ENCODE measurements around the gene MYPOP. TPM values are rescaled to one million over a fixed set of nuclear protein-coding genes. Genes with fewer than 3 reads are reported as not detected.
A peak's percentile ranks its signal among the peaks of the same experiment; 100 is the strongest.

Gene MYPOP
- total and polyA plus RNA-seq, 9 of the 15 experiments (the other 6 are each of a cell fraction or from before 2014, with no cell fraction given) = 0.32 to 7.6 (median 1.6) TPM

GRCh38 chr19:45890877-45891276 is 11.5 kb downstream of the MYPOP start (continued):
- TF ChIP-seq ZNF274 (IDR thresholded peaks at IDR 0.05; ENCODE audit: borderline replicate concordance, low read depth, low read length) (no peak), RAD51 (IDR thresholded peaks at IDR 0.05; ENCODE audit: borderline replicate concordance, low read depth) (no peak)

GRCh38 chr19:45889210-45889885 is 13.1 kb downstream of the MYPOP start:
- ChIA-PET POLR2A (interaction anchor here (0.5 to 1.1 kb wide), 2 partner anchors 11 to 87 kb away, joined by 3 to 4 read pairs; no protein-coding TSS in a partner anchor), CTCF (ENCODE audit: low intra/inter-chr PET ratio) (no interaction called here)
- Histone ChIP-seq H3K9me1 (ENCODE audit: control insufficient read depth, insufficient read depth, low read length) (no peaks in the 10 kb centered on the region), H2AFZ (ENCODE audit: low read depth, low read length) (peak overlapping the region; percentile 25; the same call in 1 of the 2 replicates), H3K79me2 (ENCODE audit: control insufficient read depth, insufficient read depth, low read length) (peaks cover 14% of the 10 kb centered on the region), H3K9ac (ENCODE audit: insufficient read depth in 1 of 2, low read depth in 2 of 2, low read length in 2 of 2) (peak overlapping the region; percentile 27 to 45; a peak in 2 of 4 replicates), H3K27ac (ENCODE audit: extremely low read depth, low read depth, low read length) (peak overlapping the region; percentile 66), H3K9me3 (replicated peaks; ENCODE audit: control insufficient read depth, insufficient read depth, low read depth, low read length) (no peaks in the 10 kb centered on the region), H3K36me3 (ENCODE audit: control insufficient read depth, insufficient read depth, low read length) (peaks cover 6% of the 10 kb centered on the region; the same call in 1 of the 3 replicates), H3K4me2 (ENCODE audit: insufficient read depth, low read length) (peak overlapping the region; percentile 12; the same call in 1 of the 2 replicates), H3K4me3 (no peak overlapping the region), H3K4me1 (replicated peaks in 1 of 2; ENCODE audit: control insufficient read depth in 2 of 2, insufficient read depth in 2 of 2, low read length in 2 of 2) (peaks cover 20 to 38% of the 10 kb centered on the region in 2 experiments; a peak in 4 of 5 replicates), H3K27me3 (ENCODE audit: control insufficient read depth in 2 of 2, insufficient read depth in 2 of 2, low read length in 2 of 2) (no peaks in the 10 kb centered on the region), H4K20me1 (replicated peaks; ENCODE audit: control insufficient read depth, insufficient read depth, low read length) (no peaks in the 10 kb centered on the region)
- 0 out of 3 replicates have a peak, but pooled peaks have one; percentile 1 for ATAC-seq
- peak; percentile 83 for FAIRE-seq
- intact Hi-C loops (cut with micrococcal nuclease) = no loop called here
- DNase-seq (ENCODE audit: extremely low read depth in 1 of 4, low spot score in 3 of 4) = peak in 2 of 4 experiments; percentile 62 to 76
- WGBS (ENCODE audit: insufficient coverage, low coverage, missing lambda C conversion rate) = 11% methylated on average over 6 of the region's 6 CpGs
- in situ Hi-C loops (cut with MboI) = no loop called here
- no TSS peak for BruUV-seq (replicated peaks)
- TF ChIP-seq THRAP3 (IDR thresholded peaks at IDR 0.05; ENCODE audit: borderline replicate concordance) (no peak), BCLAF1 (IDR thresholded peaks at IDR 0.05; ENCODE audit: borderline replicate concordance in 1 of 2, control insufficient read depth in 1 of 2, low read depth in 2 of 2, low read length in 1 of 2) (0 out of 4 replicates have a peak, but pooled peaks of 1 of the 2 experiments have one; percentile 38), SMARCE1 (IDR thresholded peaks at IDR 0.05) (peak; percentile 22; the same call in 1 of the 2 replicates), LCOR (CRISPR knock-in tag; IDR thresholded peaks at IDR 0.05) (no peak), NKRF (IDR thresholded peaks at IDR 0.05; ENCODE audit: borderline replicate concordance) (peak; percentile 53; the same call in 1 of the 2 replicates), CAMTA2 (CRISPR knock-in tag; conservative IDR thresholded peaks at IDR 0.05) (no peak), SOX6 (IDR thresholded peaks at IDR 0.05) (0 out of 2 replicates have a peak, but pooled peaks have one; percentile 14), SMARCA4 (IDR thresholded peaks at IDR 0.05) (peak; percentile 57), CBFA2T2 (conservative IDR thresholded peaks at IDR 0.05) (peak; percentile 77), POLR2AphosphoS5 (IDR thresholded peaks at IDR 0.05; ENCODE audit: control insufficient read depth, insufficient read depth, low read depth, low read length) (peak; percentile 72), HMGN3 (IDR thresholded peaks at IDR 0.05; ENCODE audit: borderline replicate concordance, extremely low read depth, insufficient read length, low read depth, low read length) (no peak)
